Naive thymus-derived CD8-positive, alpha-beta T cell (primary cell): ENCODE results near the gene BRCA2. TPM values are rescaled to one million over a fixed set of nuclear protein-coding genes. Genes with fewer than 3 reads are reported as not detected.

Source experiments
- ATAC-seq, 2 donors: fragments of 150-1000 bp; cut with Tn5 transposase in 1 of 2; sonication (Bioruptor Pico), chemical (Tn5 transposase) in 1 of 2; 1 replicate in 1 of 2; 2 replicates in 1 of 2; pipeline ENCODE4 v1.10.0; 2021; ENCODE audit warnings: mild to moderate bottlenecking in 2 of 2, moderate library complexity in 2 of 2
- POLR2A ChIA-PET: fragments of 350-600 bp; sonication (Branson Sonifier 250); formaldehyde crosslinking; loops from one replicate; lab custom pipeline; 2021; ENCODE audit warnings: antibody characterized with exemption; lab: Charles Lee
- DNase-seq, 10 donors: peaks; one replicate each; pipeline versions ENCODE4 v3.0.0 to v3.0.0-alpha.2; 2020 to 2022
- H3K27ac Mint-ChIP-seq, 10 donors: one replicate each; pipeline ENCODE4 v1.8.0; 2020 to 2022; ENCODE audit warnings: mild to moderate bottlenecking in 10 of 10, mixed read lengths in 10 of 10, moderate library complexity in 4 of 10, inconsistent platforms in 1 of 10
- H3K27me3 Mint-ChIP-seq, 5 donors: one replicate each; pipeline ENCODE4 v1.8.0; 2021 to 2022; ENCODE audit warnings: mixed read lengths in 5 of 5
- H3K36me3 Mint-ChIP-seq, 3 donors: one replicate each; pipeline ENCODE4 v1.8.0; 2020 to 2022; ENCODE audit warnings: mixed read lengths in 3 of 3, mild to moderate bottlenecking in 2 of 3, inconsistent platforms in 1 of 3
- H3K4me1 Mint-ChIP-seq, 4 donors: one replicate each; pipeline ENCODE4 v1.8.0; 2021 to 2022; ENCODE audit warnings: mixed read lengths in 4 of 4
- H3K4me3 Mint-ChIP-seq, 10 donors: one replicate each; pipeline ENCODE4 v1.8.0; 2020 to 2022; ENCODE audit warnings: mild to moderate bottlenecking in 10 of 10, mixed read lengths in 10 of 10, moderate library complexity in 6 of 10, inconsistent platforms in 1 of 10
- H3K9me3 Mint-ChIP-seq, 9 donors: one replicate each; pipeline ENCODE4 v1.8.0; 2020 to 2022; ENCODE audit warnings: mixed read lengths in 9 of 9, mild to moderate bottlenecking in 3 of 9, inconsistent platforms in 1 of 9, moderate library complexity in 1 of 9
- polyA plus RNA-seq, 3 donors: library from polyadenylated mRNA; unstranded; fragments of 300-500 nt; fragmentation: Illumina TruSeq; gene quantifications; one replicate each; pipeline ENCODE4 v1.2.3, GENCODE V29; 2021
- total RNA-seq, 8 experiments: library from RNA in 2 of 8; stranded (reverse) in 2 of 8; gene quantifications; one replicate each; pipeline ENCODE4 v1.2.3 and lab custom pipeline; 2021 to 2026

Gene BRCA2
- total and polyA plus RNA-seq, 5 experiments from 2014 or later: 0.59 to 3.6 (median 1.2) TPM

GRCh38 chr13:32285633-32285965 is 29.7 kb upstream of the BRCA2 start:
- Mint-ChIP-seq H3K27ac (no peak overlapping the region), H3K9me3 (no peaks in the 10 kb centered on the region), H3K4me3 (no peak overlapping the region), H3K36me3 (no peaks in the 10 kb centered on the region), H3K27me3 (no peaks in the 10 kb centered on the region), H3K4me1 (no peaks in the 10 kb centered on the region)
- POLR2A ChIA-PET: no interaction called here
- DNase-seq: no peak
- ATAC-seq: no peak

- no peak overlapping the region for H3K4me3 Mint-ChIP-seq
- H3K9me3 Mint-ChIP-seq: no peaks in the 10 kb centered on the region
- no peaks in the 10 kb centered on the region for H3K4me1 Mint-ChIP-seq
- DNase-seq (no peak), ATAC-seq (no peak)
- H3K27ac Mint-ChIP-seq: no peak overlapping the region
- H3K27me3 Mint-ChIP-seq: peaks cover 0 to 19% (median 9%) of the 10 kb centered on the region in 5 donors
- H3K36me3 Mint-ChIP-seq: no peaks in the 10 kb centered on the region
- POLR2A ChIA-PET: no interaction called here
These were observed 18.1 kb upstream of the BRCA2 start for GRCh38 chr13:32297206-32297605.

- Mint-ChIP-seq H3K4me1 (no peaks in the 10 kb centered on the region), H3K9me3 (no peaks in the 10 kb centered on the region), H3K27me3 (peaks cover 0 to 19% (median 9%) of the 10 kb centered on the region in 5 donors), H3K27ac (no peak overlapping the region), H3K36me3 (no peaks in the 10 kb centered on the region), H3K4me3 (no peak overlapping the region)
- no peak for ATAC-seq
- POLR2A ChIA-PET: no interaction called here
- no peak for DNase-seq
These were observed 16.6 kb upstream of the BRCA2 start for GRCh38 chr13:32298695-32299094.

- H3K9me3 Mint-ChIP-seq: no peaks in the 10 kb centered on the region
- ATAC-seq (no peak), DNase-seq (no peak)
- H3K36me3 Mint-ChIP-seq: no peaks in the 10 kb centered on the region
- POLR2A ChIA-PET: no interaction called here
- no peaks in the 10 kb centered on the region for H3K4me1 Mint-ChIP-seq
- no peak overlapping the region for H3K27ac Mint-ChIP-seq
- H3K27me3 Mint-ChIP-seq: peaks cover 0 to 17% (median 9%) of the 10 kb centered on the region in 5 donors
- no peak overlapping the region for H3K4me3 Mint-ChIP-seq
These were observed 15.4 kb upstream of the BRCA2 start for GRCh38 chr13:32299893-32300292.

- Mint-ChIP-seq H3K4me1 (no peaks in the 10 kb centered on the region), H3K36me3 (no peaks in the 10 kb centered on the region), H3K9me3 (no peaks in the 10 kb centered on the region), H3K4me3 (no peak overlapping the region), H3K27me3 (peaks cover 0 to 17% (median 9%) of the 10 kb centered on the region in 5 donors), H3K27ac (no peak overlapping the region)
- POLR2A ChIA-PET: no interaction called here
- ATAC-seq (no peak), DNase-seq (no peak)
These were observed 14.9 kb upstream of the BRCA2 start for GRCh38 chr13:32300406-32300805.

- POLR2A ChIA-PET: no interaction called here
- DNase-seq: no peak
These were observed 14.4 kb upstream of the BRCA2 start for GRCh38 chr13:32300920-32301319.

GRCh38 chr13:32302461-32302860 is 12.8 kb upstream of the BRCA2 start:
- Mint-ChIP-seq H3K4me1 (no peaks in the 10 kb centered on the region), H3K36me3 (no peaks in the 10 kb centered on the region), H3K9me3 (no peaks in the 10 kb centered on the region), H3K27ac (no peak overlapping the region), H3K4me3 (no peak overlapping the region), H3K27me3 (peaks cover 0 to 19% (median 9%) of the 10 kb centered on the region in 5 donors)
- DNase-seq: no peak
- POLR2A ChIA-PET: no interaction called here
- ATAC-seq: no peak

More at GRCh38 chr13:32300920-32301319, 14.4 kb upstream of the BRCA2 start:
- Mint-ChIP-seq H3K27ac (no peak overlapping the region), H3K9me3 (no peaks in the 10 kb centered on the region), H3K36me3 (no peaks in the 10 kb centered on the region), H3K4me3 (no peak overlapping the region), H3K4me1 (no peaks in the 10 kb centered on the region), H3K27me3 (peaks cover 0 to 17% (median 9%) of the 10 kb centered on the region in 5 donors)
- no peak for ATAC-seq

GRCh38 chr13:32305646-32306045 is 9.7 kb upstream of the BRCA2 start:
- ATAC-seq (no peak), DNase-seq (no peak)
- POLR2A ChIA-PET: interaction anchor here (1.8 kb wide), 1 partner anchor 9 kb away, joined by 5 read pairs; the partner anchor contains the start of gene ZAR1L
- Mint-ChIP-seq H3K27me3 (peaks cover 0 to 4% (median 0%) of the 10 kb centered on the region in 5 donors), H3K36me3 (no peaks in the 10 kb centered on the region), H3K4me3 (no peak overlapping the region), H3K27ac (no peak overlapping the region), H3K4me1 (peaks cover 4 to 9% (median 9%) of the 10 kb centered on the region in 4 donors), H3K9me3 (no peaks in the 10 kb centered on the region)

GRCh38 chr13:32309312-32310133 is 5.8 kb upstream of the BRCA2 start:
- no peaks in the 10 kb centered on the region for H3K36me3 Mint-ChIP-seq
- peaks cover 0 to 4% (median 0%) of the 10 kb centered on the region in 5 donors for H3K27me3 Mint-ChIP-seq
- H3K27ac Mint-ChIP-seq: peak overlapping the region in 3 of 10 donors; percentile 8 to 24 (median 9)
- H3K9me3 Mint-ChIP-seq: no peaks in the 10 kb centered on the region
- ATAC-seq (peak in 1 of 2 donors; percentile 31), DNase-seq (no peak)
- POLR2A ChIA-PET: no interaction called here
- H3K4me1 Mint-ChIP-seq: peaks cover 4 to 11% (median 9%) of the 10 kb centered on the region in 4 donors
- H3K4me3 Mint-ChIP-seq: peak overlapping the region in 7 of 10 donors; percentile 19 to 63 (median 42)

GRCh38 chr13:32310134-32310706 is 5.1 kb upstream of the BRCA2 start:
- Mint-ChIP-seq H3K4me1 (peaks cover 5 to 17% (median 15%) of the 10 kb centered on the region in 4 donors), H3K9me3 (no peaks in the 10 kb centered on the region), H3K27me3 (peaks cover 0 to 4% (median 0%) of the 10 kb centered on the region in 5 donors), H3K36me3 (peaks cover 0 to 2% (median 0%) of the 10 kb centered on the region in 3 donors), H3K4me3 (peak overlapping the region in 7 of 10 donors; percentile 19 to 63 (median 42)), H3K27ac (no peak overlapping the region)
- POLR2A ChIA-PET: no interaction called here
- ATAC-seq (peak; percentile 40 to 55), DNase-seq (peak in 5 of 10 donors; percentile 10 to 61 (median 52))

- Mint-ChIP-seq H3K4me1 (peaks cover 9 to 24% (median 17%) of the 10 kb centered on the region in 4 donors), H3K27me3 (no peaks in the 10 kb centered on the region), H3K9me3 (no peaks in the 10 kb centered on the region), H3K36me3 (peaks cover 0 to 2% (median 0%) of the 10 kb centered on the region in 3 donors), H3K27ac (no peak overlapping the region), H3K4me3 (no peak overlapping the region)
- no peak for DNase-seq
- POLR2A ChIA-PET: interaction anchor here (0.5 kb wide), 1 partner anchor 1949 kb away, joined by 3 read pairs; no protein-coding TSS in a partner anchor
- ATAC-seq: no peak
These were observed 4.0 kb upstream of the BRCA2 start for GRCh38 chr13:32311188-32311897.
